ENCODE data around the gene G0S2. TPM values are rescaled to one million over a fixed set of nuclear protein-coding genes. Genes with fewer than 3 reads are reported as not detected.

G0S2 gene
- total RNA-seq, 2 donors from 2014 or later: 11.0 to 83.5 TPM

DNA sequence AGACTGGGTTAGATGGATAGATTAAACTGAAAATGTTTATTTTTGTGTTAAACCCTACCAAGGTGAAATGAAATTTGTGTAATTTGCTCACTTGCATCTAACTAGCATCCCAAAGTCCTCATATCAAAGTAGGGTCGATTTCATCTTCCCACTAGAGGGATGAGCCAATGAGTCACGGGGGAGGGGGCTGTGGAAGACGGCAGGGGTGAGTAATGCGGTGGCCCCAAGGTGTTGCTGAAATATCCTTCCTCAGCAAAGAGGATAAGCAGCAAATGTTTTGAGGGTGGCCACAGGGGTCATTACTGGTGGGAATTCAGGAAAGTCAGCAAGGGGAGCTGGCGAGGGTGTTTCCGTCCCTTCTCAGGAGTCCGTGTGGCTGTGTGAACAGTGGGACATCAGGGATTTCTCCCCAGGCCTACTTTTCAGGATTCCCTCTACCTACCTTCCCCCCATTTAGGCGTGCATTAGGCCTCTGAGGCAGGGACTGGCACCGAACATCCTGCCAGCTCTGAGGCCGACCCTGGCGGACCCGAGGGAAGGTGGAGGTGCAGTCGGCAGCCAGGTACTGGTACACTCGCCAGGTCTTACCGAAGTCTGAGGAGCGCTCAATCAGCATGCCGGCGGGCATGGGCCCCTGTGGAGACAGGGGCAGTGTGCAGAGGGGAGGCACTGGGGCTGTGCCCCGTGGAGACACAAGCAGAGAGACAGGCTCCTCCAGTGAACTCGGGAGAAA is 41.0 kb upstream of the G0S2 start:
- ATAC-seq (ENCODE audit: insufficient number of reproducible peaks, low FRiP score, low read depth) (no peak), DNase-seq (ENCODE audit: low spot score) (no peak)
- H3K27ac ChIP-seq: no peak overlapping the region
- no peaks in the 10 kb centered on the region for H3K36me3 ChIP-seq
- H3K4me1 ChIP-seq (ENCODE audit: control insufficient read depth in 1 of 2, low read depth in 2 of 2): no peaks in the 10 kb centered on the region
- no peaks in the 10 kb centered on the region for H3K27me3 ChIP-seq (replicated peaks; ENCODE audit: insufficient read depth)
- no peak overlapping the region for H3K4me3 ChIP-seq
- H3K9me3 ChIP-seq: no peaks in the 10 kb centered on the region
- no peak for TF ChIP-seq CTCF (IDR thresholded peaks at IDR 0.05)

DNA sequence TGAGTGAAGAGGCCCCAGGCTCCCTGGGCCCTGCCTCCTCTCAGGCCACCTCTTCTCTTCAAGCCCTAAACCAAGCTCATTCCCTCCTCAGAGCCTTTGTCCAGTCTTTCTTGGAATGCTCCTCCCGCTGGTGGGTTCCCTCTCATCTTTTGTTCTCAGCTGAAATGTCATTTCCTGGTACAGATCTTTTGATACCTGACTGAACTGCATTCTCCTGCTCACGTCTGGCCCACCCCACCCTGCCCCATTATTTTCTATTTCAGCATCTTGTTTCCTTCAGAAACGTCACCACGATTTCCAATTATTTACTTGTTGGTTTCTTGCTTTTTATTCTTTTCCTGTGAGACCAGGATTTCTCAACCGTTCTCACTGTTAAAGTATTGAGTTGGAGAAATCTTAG is 39.4 kb upstream of the G0S2 start:
- ATAC-seq (ENCODE audit: insufficient number of reproducible peaks, low FRiP score, low read depth): no peak
- Histone ChIP-seq H3K27me3 (replicated peaks; ENCODE audit: insufficient read depth) (no peaks in the 10 kb centered on the region), H3K9me3 (no peaks in the 10 kb centered on the region), H3K4me1 (ENCODE audit: control insufficient read depth in 1 of 2, low read depth in 2 of 2) (no peaks in the 10 kb centered on the region), H3K27ac (no peak overlapping the region), H3K36me3 (no peaks in the 10 kb centered on the region), H3K4me3 (no peak overlapping the region)
- DNase-seq (ENCODE audit: low spot score): no peak
- no peak for TF ChIP-seq CTCF (IDR thresholded peaks at IDR 0.05)

- ATAC-seq (ENCODE audit: insufficient number of reproducible peaks, low FRiP score, low read depth): peak; percentile 71
- Histone ChIP-seq H3K4me1 (ENCODE audit: control insufficient read depth in 1 of 2, low read depth in 2 of 2) (peaks cover 23 to 36% of the 10 kb centered on the region in 2 donors), H3K27me3 (replicated peaks; ENCODE audit: insufficient read depth) (no peaks in the 10 kb centered on the region), H3K36me3 (no peaks in the 10 kb centered on the region), H3K27ac (peak overlapping the region; percentile 65 to 78), H3K9me3 (no peaks in the 10 kb centered on the region), H3K4me3 (peak overlapping the region; percentile 20)
- DNase-seq (ENCODE audit: low spot score): no peak
- TF ChIP-seq CTCF (IDR thresholded peaks at IDR 0.05): no peak
Observed at GRCh38 chr1:209641832-209642172, 33.4 kb upstream of the G0S2 start.

GRCh38 chr1:209642816-209643215 is 32.4 kb upstream of the G0S2 start:
- ATAC-seq (ENCODE audit: insufficient number of reproducible peaks, low FRiP score, low read depth): no peak
- Histone ChIP-seq H3K27me3 (replicated peaks; ENCODE audit: insufficient read depth) (no peaks in the 10 kb centered on the region), H3K4me1 (ENCODE audit: control insufficient read depth in 1 of 2, low read depth in 2 of 2) (peaks cover 23 to 36% of the 10 kb centered on the region in 2 donors), H3K36me3 (no peaks in the 10 kb centered on the region), H3K4me3 (no peak overlapping the region), H3K27ac (peak overlapping the region; percentile 33 to 39), H3K9me3 (no peaks in the 10 kb centered on the region)
- no peak for DNase-seq (ENCODE audit: low spot score)
- no peak for TF ChIP-seq CTCF (IDR thresholded peaks at IDR 0.05)

DNA sequence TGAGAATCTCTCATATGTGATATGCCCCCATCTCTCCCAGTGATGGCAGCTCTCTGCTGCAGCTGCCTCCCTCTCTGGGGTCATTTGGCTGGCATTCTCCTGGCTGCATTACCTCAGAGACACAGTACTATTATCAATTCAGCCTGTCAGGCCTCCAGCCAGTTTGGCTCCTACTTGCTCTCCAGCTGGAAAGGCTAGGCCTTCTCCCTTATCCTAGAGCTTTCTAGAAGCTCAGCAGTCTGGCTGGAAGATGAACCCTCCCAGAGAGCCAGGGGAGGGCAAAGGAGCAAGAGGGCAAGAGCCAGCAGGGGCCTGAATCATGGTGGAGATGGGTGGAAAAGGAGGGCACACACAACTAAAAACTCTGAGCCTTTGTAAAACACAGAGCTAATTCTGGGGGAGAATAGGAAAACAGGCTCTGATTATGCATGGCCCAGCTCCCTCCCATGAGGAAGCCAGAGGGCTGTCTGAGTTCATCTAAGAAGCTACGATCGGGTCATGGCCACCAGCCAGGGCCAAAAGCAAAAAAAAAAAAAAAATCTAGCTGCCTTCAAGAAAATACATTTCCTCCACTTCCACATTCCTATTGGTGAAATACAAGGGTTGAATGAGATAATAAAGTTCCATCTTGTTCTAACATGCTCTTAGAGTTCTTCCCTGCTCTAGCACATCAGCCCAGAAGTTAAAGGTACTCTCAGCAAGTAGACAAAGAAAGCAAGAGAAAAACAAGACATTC is 31.8 kb upstream of the G0S2 start:
- DNase-seq (ENCODE audit: low spot score) (no peak), ATAC-seq (ENCODE audit: insufficient number of reproducible peaks, low FRiP score, low read depth) (no peak)
- H3K27ac ChIP-seq: peak overlapping the region; percentile 33 to 39
- H3K36me3 ChIP-seq: no peaks in the 10 kb centered on the region
- no peak for TF ChIP-seq CTCF (IDR thresholded peaks at IDR 0.05)
- H3K27me3 ChIP-seq (replicated peaks; ENCODE audit: insufficient read depth): no peaks in the 10 kb centered on the region
- H3K4me1 ChIP-seq (ENCODE audit: control insufficient read depth in 1 of 2, low read depth in 2 of 2): peaks cover 27 to 40% of the 10 kb centered on the region in 2 donors
- no peaks in the 10 kb centered on the region for H3K9me3 ChIP-seq
- H3K4me3 ChIP-seq: no peak overlapping the region
